GM10248 (cell line): ENCODE results near the gene ZNF394.

Experiments used
- CTCF ChIA-PET: fragments of 300-600 bp; sonication (Branson Sonifier 250); formaldehyde crosslinking; extraction: SDS; loops from one replicate; lab custom pipeline; 2021; ENCODE audit warnings: antibody characterized with exemption; lab: Yijun Ruan, JAX
- POLR2A ChIA-PET: fragments of 350-650 bp; sonication (Branson Sonifier 250); formaldehyde crosslinking; extraction: SDS; loops from one replicate; lab custom pipeline; 2020; ENCODE audit warnings: antibody characterized with exemption; lab: Yijun Ruan, JAX
- DNase-seq: peaks from one replicate; pipeline ENCODE4 v3.0.0; 2012; ENCODE audit errors: extremely low spot score
- CTCF ChIP-seq: IDR thresholded peaks from 2 replicates; pipeline ENCODE4 v1.5.1; 2012; ENCODE audit warnings: mild to moderate bottlenecking, low read depth; ENCODE audit errors: extremely low read depth, missing control alignments, control extremely low read depth

The ZNF394 gene

GRCh38 chr7:99447943-99448342 is 52.1 kb downstream of the ZNF394 start:
- no peak for DNase-seq
- POLR2A ChIA-PET: no interaction called here

GRCh38 chr7:99446096-99446495 is 54.0 kb downstream of the ZNF394 start:
- ChIA-PET CTCF (no interaction called here), POLR2A (no interaction called here)
- no peak for TF ChIP-seq CTCF
- no peak for DNase-seq

More at GRCh38 chr7:99447943-99448342, 52.1 kb downstream of the ZNF394 start:
- CTCF ChIA-PET: interaction anchor here (1.0 to 3.4 kb wide), 2 partner anchors 12 to 23 kb away, joined by 3 to 9 read pairs; no protein-coding TSS in a partner anchor
- TF ChIP-seq CTCF: no peak
